HG03060 (cell line): Measurements from ENCODE around the gene PON1.
A peak's percentile ranks its signal among the peaks of the same experiment; 100 is the strongest.

Experiments used
- ATAC-seq: cut with Tn5 transposase; IDR thresholded peaks from one replicate; pipeline ENCODE4 v1.9.1; 2021; ENCODE audit warnings: low read depth, moderate number of reproducible peaks; ENCODE audit not compliant: unreplicated experiment

Gene PON1

GRCh38 chr7:95318501-95319100, 5.7 kb downstream of the PON1 start:
- no peak for ATAC-seq

GRCh38 chr7:95317966-95318365, 6.4 kb downstream of the PON1 start:
- ATAC-seq, result no peak

GRCh38 chr7:95317546-95317945, 6.8 kb downstream of the PON1 start:
- ATAC-seq, result no peak

GRCh38 chr7:95316588-95316987, 7.7 kb downstream of the PON1 start:
- peak; percentile 59 for ATAC-seq

- no peak for ATAC-seq
These were observed 11.8 kb downstream of the PON1 start for GRCh38 chr7:95312561-95312960.

GRCh38 chr7:95311389-95311788, 12.9 kb downstream of the PON1 start:
- no peak for ATAC-seq

- ATAC-seq, result no peak
These were observed 14.4 kb downstream of the PON1 start for GRCh38 chr7:95309951-95310350.

GRCh38 chr7:95304990-95305389, 19.3 kb downstream of the PON1 start:
- no peak for ATAC-seq

GRCh38 chr7:95303013-95303905, 21.1 kb downstream of the PON1 start:
- no peak for ATAC-seq

GRCh38 chr7:95298091-95298490, 26.2 kb downstream of the PON1 start:
- ATAC-seq, result no peak

- ATAC-seq, result no peak
These were observed 27.3 kb downstream of the PON1 start for GRCh38 chr7:95297041-95297440.

GRCh38 chr7:95296456-95296855, 27.9 kb downstream of the PON1 start:
- no peak for ATAC-seq

- no peak for ATAC-seq
These were observed 28.9 kb downstream of the PON1 start for GRCh38 chr7:95295397-95295796.

GRCh38 chr7:95290166-95290830, 34.0 kb downstream of the PON1 start:
- ATAC-seq, result no peak

- no peak for ATAC-seq
These were observed 38.2 kb downstream of the PON1 start for GRCh38 chr7:95286096-95286495.

- no peak for ATAC-seq
These were observed 44.9 kb downstream of the PON1 start for GRCh38 chr7:95279417-95279816.

GRCh38 chr7:95276114-95276513, 48.2 kb downstream of the PON1 start:
- no peak for ATAC-seq

GRCh38 chr7:95269640-95270039, 54.7 kb downstream of the PON1 start:
- no peak for ATAC-seq

GRCh38 chr7:95267754-95268153, 56.6 kb downstream of the PON1 start:
- no peak for ATAC-seq

GRCh38 chr7:95265634-95266033, 58.7 kb downstream of the PON1 start:
- no peak for ATAC-seq

GRCh38 chr7:95264363-95264891, 59.9 kb downstream of the PON1 start:
- ATAC-seq, result no peak
